Transverse colon (tissue), 4 donors: ENCODE results near the gene CLDN6. TPM values are rescaled to one million over a fixed set of nuclear protein-coding genes. Genes with fewer than 3 reads are reported as not detected.

ENCODE experiments used
- DNase-seq: peaks from one replicate; pipeline ENCODE4 v3.0.0-alpha.2; 2019
- H3K27ac ChIP-seq, 4 donors: fragments of 200-600 bp; sonication (generic); 2 replicates each; pipeline ENCODE4 v1.5.1; 2016 to 2018; ENCODE audit warnings: inconsistent platforms in 4 of 4
- H3K27me3 ChIP-seq: fragments of 200-600 bp; sonication (generic); 2 replicates; pipeline ENCODE4 v1.5.1; 2017; ENCODE audit warnings: inconsistent platforms
- H3K36me3 ChIP-seq, 4 donors: fragments of 200-600 bp; sonication (generic); 2 replicates each; pipeline ENCODE4 v1.5.1; 2017 to 2019; ENCODE audit warnings: inconsistent platforms in 4 of 4
- H3K4me1 ChIP-seq, 4 donors: fragments of 200-600 bp; sonication (generic); 2 replicates each; pipeline ENCODE4 v1.5.1; 2017 to 2020; ENCODE audit warnings: inconsistent platforms in 4 of 4
- H3K4me3 ChIP-seq, 4 donors: fragments of 200-600 bp; sonication (generic); 1 replicate in 1 of 4; 2 replicates in 3 of 4; pipeline versions ENCODE4 v1.5.1 to v1.6.1; 2017 to 2019; ENCODE audit warnings: inconsistent platforms in 4 of 4
- H3K9me3 ChIP-seq, 2 donors: fragments of 200-600 bp; sonication (generic); 2 replicates each; pipeline ENCODE4 v1.5.1; 2017 to 2019; ENCODE audit warnings: inconsistent platforms in 2 of 2
- CTCF ChIP-seq, 5 experiments: fragments of 200-600 bp in 3 of 5; fragments of 450-650 bp in 2 of 5; sonication (generic) in 3 of 5; IDR thresholded peaks; 1 replicate in 2 of 5; 2 replicates in 3 of 5; pipeline ENCODE4 v1.5.1; 2016 to 2017; ENCODE audit warnings: antibody characterized with exemption in 5 of 5, inconsistent platforms in 3 of 5, mild to moderate bottlenecking in 2 of 5, moderate library complexity in 1 of 5
- EP300 ChIP-seq: sonication (generic); formaldehyde crosslinking; IDR thresholded peaks from one replicate; pipeline ENCODE4 v1.6.1; 2017; ENCODE audit warnings: antibody characterized with exemption, low read depth
- POLR2A ChIP-seq: fragments of 450-650 bp; IDR thresholded peaks from one replicate; pipeline ENCODE4 v1.6.1; 2016; ENCODE audit warnings: antibody characterized with exemption, mild to moderate bottlenecking, moderate library complexity
- POLR2AphosphoS5 ChIP-seq, 3 donors: sonication (generic); formaldehyde crosslinking; IDR thresholded peaks; one replicate each; pipeline ENCODE4 v1.6.1; 2016; ENCODE audit warnings: antibody characterized with exemption in 3 of 3
- WGBS, 2 donors: methylation state at CpG; one replicate each; pipeline ENCODE4 v1.1.5; 2018; ENCODE audit warnings: low coverage in 1 of 2; 5-methylcytosine and 5-hydroxymethylcytosine counted together
- in situ Hi-C, 4 donors: fragments of 200-750 bp; cut with MboI; loops; one replicate each; pipeline versions ENCODE4 v1.15.0 to v1.15.1; 2017; ENCODE audit warnings: low sequenced_read_pairs in 3 of 4, low pct_ligation_motif_present in 1 of 4, low pct_unique_long_range_greater_than_20kb in 1 of 4
- intact Hi-C: fragments of 100-400 bp; cut with DNase I; formaldehyde crosslinking; loops from one replicate; pipeline ENCODE4 v1.15.1; 2023; ENCODE audit warnings: low total_unique reads
- total RNA-seq, 4 donors: library from RNA; depleted of rRNA; stranded (reverse); fragments of >200 nt; gene quantifications; one replicate each; pipeline ENCODE4 v1.1.0, GENCODE V29; 2016

The CLDN6 gene
- total RNA-seq, 4 donors from 2014 or later: not detected

- Histone ChIP-seq H3K9me3 (no peaks in the 10 kb centered on the region), H3K27ac (no peak overlapping the region), H3K4me1 (peaks cover 3 to 25% (median 4%) of the 10 kb centered on the region in 4 donors), H3K36me3 (no peaks in the 10 kb centered on the region), H3K27me3 (peaks cover 60% of the 10 kb centered on the region), H3K4me3 (no peak overlapping the region)
- TF ChIP-seq POLR2AphosphoS5 (IDR thresholded peaks at IDR 0.05): no peak
- TF ChIP-seq CTCF (IDR thresholded peaks at IDR 0.05): no peak
- no peak for TF ChIP-seq POLR2A
- TF ChIP-seq EP300: no peak
- intact Hi-C loops (no loop called here), in situ Hi-C loops (no loop called here)
- WGBS, 2 donors: 70% methylated on average over 12 of the region's 12 CpGs; no CpG with 5 or more reads in 1 of the 2 donors
- DNase-seq: no peak
Observed at GRCh38 chr16:3013998-3014690, 3.8 kb downstream of the CLDN6 start.

GRCh38 chr16:3013491-3013951 is 4.5 kb downstream of the CLDN6 start:
- no peak overlapping the region for H3K27ac ChIP-seq

GRCh38 chr16:3012828-3013420 is 5.1 kb downstream of the CLDN6 start, which contains the start of gene CLDN9:
Gene CLDN9 (plus strand): TSS chr16:3012923. CDS start chr16:3013363, 440 bp downstream.
- TF ChIP-seq POLR2AphosphoS5 (IDR thresholded peaks at IDR 0.05) (peak in 1 of 3 donors; percentile 26), EP300 (no peak), POLR2A (peak; percentile 15)
- Histone ChIP-seq H3K4me3 (no peak within 1 kb of the TSS), H3K9me3 (no peaks in the 10 kb centered on the region), H3K4me1 (peaks cover 4 to 28% (median 8%) of the 10 kb centered on the region in 4 donors), H3K27me3 (peaks cover 59% of the 10 kb centered on the region), H3K27ac (no peak within 1 kb of the TSS), H3K36me3 (no peaks in the 10 kb centered on the region)
- in situ Hi-C loops: no loop called here
- DNase-seq: peak; percentile 63
- WGBS, 2 donors: 8 to 51% methylated on average over 4 to 18 of the region's 27 CpGs
- intact Hi-C loops: no loop called here

More at GRCh38 chr16:3013491-3013951, 4.5 kb downstream of the CLDN6 start:
- Histone ChIP-seq H3K9me3 (no peaks in the 10 kb centered on the region), H3K4me1 (peaks cover 3 to 28% (median 5%) of the 10 kb centered on the region in 4 donors), H3K36me3 (no peaks in the 10 kb centered on the region), H3K4me3 (no peak overlapping the region), H3K27me3 (peaks cover 60% of the 10 kb centered on the region)
- TF ChIP-seq EP300 (no peak), POLR2AphosphoS5 (IDR thresholded peaks at IDR 0.05) (no peak), POLR2A (no peak), CTCF (IDR thresholded peaks at IDR 0.05) (no peak)
- 70% methylated on average over 4 of the region's 27 CpGs; no CpG with 5 or more reads in 1 of the 2 donors for WGBS, 2 donors
- in situ Hi-C loops: no loop called here
- no peak for DNase-seq
- intact Hi-C loops: no loop called here

GRCh38 chr16:3012246-3012645 is 5.7 kb downstream of the CLDN6 start:
- no peak overlapping the region for H3K27ac ChIP-seq
- no peak for DNase-seq
- no peak for TF ChIP-seq EP300
- no peak for TF ChIP-seq POLR2A
- no peak for TF ChIP-seq POLR2AphosphoS5 (IDR thresholded peaks at IDR 0.05)
- no peak for TF ChIP-seq CTCF (IDR thresholded peaks at IDR 0.05)
- intact Hi-C loops (no loop called here), in situ Hi-C loops (no loop called here)
- peaks cover 59% of the 10 kb centered on the region for H3K27me3 ChIP-seq
- H3K4me1 ChIP-seq: peaks cover 8 to 33% (median 14%) of the 10 kb centered on the region in 4 donors
- H3K4me3 ChIP-seq: no peak overlapping the region
- no peaks in the 10 kb centered on the region for H3K9me3 ChIP-seq
- H3K36me3 ChIP-seq: no peaks in the 10 kb centered on the region
- 18% methylated on average over 18 of the region's 19 CpGs; no CpG with 5 or more reads in 1 of the 2 donors for WGBS, 2 donors
